ENCODE data around the gene ZNF22.

ZNF22 gene

DNA sequence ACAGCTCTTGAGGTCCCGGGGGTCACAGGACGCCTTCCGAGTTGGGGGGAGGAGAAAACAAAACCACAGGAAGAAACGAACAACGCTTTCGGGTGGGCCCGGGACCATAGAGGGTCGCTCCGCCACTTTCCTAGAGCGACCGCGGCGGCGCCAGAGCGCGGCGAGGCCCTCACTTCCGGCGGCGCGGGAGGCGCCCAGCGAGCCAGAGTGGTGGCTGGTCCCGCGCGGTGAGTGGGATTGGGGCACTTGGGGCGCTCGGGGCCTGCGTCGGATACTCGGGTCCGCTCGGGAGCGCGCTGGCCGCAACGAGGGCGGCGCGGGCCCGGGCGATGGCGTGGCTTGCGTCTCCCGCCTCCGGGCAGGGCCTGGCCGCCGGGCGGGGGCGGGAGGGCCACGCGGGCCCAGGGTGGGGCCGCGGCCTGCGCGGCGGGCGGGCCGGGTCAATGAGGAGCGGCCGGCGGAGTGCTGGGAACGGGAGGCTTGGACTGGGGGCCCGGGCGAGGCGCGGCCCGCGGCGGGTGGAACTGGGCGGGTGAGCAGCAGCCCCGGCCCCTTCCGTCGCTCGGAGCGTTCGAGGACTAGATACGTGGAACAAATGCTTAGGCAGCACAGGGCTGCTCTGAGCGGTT lies at the start of gene ZNF22:
Gene ZNF22 (plus strand): TSS at position 172 of the 629 bp plus-strand sequence. CDS start 2,446 bp downstream, outside the sequence.
- peak; percentile 84 for DNase-seq

DNA sequence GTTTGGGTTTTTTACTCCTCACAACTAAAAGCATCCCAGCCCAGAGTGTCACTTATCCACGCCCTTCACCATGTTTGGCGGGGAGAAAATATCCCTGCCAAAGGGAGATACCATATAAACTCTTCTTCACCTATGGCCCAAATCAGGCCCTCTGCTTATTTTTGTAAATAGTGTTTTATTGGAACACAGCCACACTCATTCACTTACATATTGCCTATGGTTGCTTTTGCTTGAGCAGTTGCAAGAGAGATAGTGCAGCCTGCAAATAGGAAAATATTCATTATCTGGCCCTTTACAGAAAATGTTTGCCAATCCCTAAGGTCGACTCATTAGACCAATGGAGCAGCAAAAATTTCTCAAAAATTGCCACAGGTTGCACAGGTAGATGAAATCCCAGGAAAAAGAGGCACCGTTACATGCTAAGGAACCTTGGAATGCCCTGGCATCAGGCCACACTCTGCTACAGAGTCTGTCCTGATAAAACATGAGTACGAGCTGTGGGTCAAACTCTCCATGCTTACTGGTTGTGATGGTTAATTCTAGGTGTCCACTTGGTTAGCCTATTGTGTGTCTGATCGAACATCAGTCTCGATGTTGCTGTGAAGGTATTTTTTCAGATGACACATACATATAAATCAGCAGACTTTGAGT lies 49.0 kb upstream of the ZNF22 start:
- no peak for DNase-seq

DNA sequence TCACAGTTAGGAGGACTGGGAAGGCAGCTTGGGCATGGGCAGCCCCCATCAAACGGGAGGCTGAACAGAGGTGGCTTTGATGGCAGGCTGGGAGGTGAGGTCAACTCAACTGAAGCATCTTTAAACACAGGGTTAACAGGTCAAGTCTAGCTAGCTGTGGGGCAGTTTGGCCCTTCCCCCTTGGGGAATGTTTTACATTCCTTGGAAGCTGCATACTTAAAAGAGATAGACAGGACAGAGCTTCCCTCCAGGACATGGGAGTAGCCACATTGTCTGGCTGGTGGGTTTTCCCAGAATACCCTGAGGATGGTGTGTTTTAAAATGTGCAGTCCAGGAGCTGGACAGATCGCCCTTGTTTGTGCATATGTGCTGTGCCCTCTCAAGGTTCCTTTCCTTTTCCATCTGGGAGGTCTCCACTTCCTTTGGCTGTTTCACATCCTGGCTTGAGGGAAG lies 47.9 kb upstream of the ZNF22 start:
- peak; percentile 14 for DNase-seq

DNA sequence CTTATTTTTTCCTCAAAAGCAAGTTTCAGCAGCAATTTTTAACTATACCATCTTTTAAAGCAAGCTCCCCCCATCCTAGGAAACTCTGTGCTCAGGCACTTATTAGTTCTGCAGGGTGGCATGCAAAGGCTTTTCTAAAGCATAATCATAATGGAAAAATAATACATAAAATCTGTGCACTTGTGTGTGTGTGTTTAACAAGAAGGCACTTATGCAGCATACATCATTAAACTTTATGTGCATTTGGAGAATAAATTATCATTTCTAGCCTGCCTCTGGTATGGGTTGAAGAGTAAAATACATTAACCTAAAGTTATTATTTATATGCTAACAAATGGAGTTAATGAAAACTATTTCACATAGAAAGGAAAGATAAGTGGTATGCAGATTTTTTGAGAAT lies 46.7 kb upstream of the ZNF22 start:
- no peak for DNase-seq

DNA sequence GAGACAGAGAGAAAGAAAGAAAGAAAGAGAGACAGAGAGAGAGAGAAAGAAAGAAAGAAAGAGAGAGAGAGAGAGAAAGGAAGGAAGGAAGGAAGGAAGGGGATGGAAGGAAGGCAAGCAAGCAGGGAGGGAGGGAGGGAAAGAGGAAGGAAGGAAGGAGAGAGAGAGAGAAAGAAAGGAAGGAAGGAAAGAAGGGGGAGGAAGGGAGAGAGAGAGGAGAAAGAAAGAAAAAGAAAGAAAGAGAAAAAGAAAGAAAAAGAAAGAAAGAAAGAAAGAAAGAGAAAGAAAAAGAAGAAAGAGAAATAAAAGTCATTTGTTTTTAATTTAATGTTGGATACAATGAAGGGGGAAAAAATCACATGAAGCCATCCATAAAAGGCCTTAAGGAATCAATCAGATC lies 45.8 kb upstream of the ZNF22 start:
- no peak for DNase-seq

DNA sequence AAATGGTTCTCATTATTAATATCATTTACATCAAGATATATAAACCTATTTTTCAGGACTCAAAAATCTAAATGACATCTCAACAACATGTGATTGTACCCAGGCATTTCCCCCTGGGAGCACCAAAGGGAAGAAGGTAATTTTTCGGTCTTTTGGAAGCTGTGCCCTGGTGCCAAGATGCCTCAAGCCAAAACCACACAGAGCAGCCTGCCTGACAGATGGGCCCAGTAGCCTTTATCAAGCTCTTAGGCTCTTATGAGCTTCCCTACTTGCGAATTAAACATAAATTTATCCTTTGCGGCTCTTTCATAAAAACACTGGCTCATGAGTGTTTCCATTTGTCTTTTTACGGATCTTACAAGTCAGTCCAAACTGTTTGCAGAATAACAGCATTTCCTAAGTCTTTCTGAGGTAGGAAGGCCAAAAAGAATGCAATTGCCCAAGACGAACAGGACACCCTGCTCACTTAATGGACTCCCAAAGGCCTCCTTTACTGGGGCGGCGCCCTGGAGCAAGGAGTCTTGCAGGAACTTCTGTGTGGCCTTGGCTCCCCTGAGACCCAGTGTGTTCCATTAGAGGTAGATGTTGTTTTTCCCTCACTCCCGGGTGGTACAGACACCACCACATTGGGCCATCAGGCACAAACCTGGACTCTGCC lies 45.2 kb upstream of the ZNF22 start:
- DNase-seq, result no peak

DNA sequence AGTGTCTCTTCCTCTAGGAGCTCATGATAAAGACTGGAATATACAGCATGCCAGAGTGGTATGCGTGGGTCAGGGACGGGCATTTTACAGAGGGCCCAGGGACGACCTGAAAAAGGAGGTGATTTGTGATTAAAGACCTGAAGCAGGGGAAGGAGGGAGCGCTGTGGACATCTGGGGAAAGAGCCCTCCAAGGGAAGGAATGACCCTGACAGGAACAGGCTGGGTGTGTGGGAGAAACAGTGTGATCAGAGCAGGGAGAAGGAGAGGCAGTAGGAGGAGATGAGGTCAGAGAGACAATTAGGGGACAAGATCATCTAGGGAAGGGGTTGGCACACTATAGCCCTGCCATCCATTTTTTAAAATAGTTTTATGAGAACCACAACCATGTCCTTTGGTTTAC lies 44.5 kb upstream of the ZNF22 start:
- no peak for DNase-seq

DNA sequence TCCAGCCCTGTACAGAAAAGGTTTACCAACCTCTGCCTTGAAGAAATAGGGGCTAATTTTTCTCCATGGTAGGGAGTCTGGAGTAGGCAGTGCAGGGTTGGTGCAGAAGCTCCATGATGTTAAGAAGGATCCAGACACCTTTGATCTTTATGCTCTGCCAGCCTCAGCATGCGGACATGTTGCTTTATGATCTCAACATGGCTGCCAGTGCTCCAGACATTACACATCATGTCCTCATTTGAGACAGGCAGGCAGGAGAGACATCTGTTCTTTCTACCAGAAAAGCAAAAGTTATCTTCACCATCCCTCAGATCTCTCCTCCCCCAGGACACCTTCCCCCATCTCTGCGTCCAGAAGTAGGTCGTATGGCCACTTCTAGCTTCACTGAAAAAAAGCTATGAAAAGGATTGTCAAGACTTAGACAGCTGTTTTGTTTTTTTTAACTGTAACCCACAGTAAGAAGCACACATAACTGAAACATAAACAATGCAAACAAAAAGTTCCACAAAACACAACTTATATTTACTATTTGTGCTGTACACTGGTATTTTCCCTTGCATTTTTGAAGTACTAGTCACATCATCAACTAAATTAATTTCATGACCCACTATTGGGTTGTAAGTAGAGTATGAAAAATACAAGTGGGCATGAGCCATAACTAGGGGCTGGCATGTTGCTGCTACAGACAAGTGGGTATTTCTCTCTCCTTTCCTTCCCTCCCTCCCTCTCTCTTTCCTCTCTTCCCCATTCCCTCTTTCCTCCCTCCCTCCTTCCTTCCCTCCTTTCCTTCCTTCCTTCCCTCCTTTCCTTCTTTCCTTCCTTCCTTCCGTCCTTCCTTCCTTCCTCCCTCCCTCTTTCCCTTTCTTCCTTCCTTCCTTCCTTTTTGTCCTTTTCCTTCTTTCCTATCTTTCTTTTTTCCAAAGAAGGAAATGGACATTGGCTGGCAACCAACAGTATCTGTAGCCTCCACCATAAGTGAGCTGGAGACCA lies 43.7 kb upstream of the ZNF22 start:
- DNase-seq, result no peak

DNA sequence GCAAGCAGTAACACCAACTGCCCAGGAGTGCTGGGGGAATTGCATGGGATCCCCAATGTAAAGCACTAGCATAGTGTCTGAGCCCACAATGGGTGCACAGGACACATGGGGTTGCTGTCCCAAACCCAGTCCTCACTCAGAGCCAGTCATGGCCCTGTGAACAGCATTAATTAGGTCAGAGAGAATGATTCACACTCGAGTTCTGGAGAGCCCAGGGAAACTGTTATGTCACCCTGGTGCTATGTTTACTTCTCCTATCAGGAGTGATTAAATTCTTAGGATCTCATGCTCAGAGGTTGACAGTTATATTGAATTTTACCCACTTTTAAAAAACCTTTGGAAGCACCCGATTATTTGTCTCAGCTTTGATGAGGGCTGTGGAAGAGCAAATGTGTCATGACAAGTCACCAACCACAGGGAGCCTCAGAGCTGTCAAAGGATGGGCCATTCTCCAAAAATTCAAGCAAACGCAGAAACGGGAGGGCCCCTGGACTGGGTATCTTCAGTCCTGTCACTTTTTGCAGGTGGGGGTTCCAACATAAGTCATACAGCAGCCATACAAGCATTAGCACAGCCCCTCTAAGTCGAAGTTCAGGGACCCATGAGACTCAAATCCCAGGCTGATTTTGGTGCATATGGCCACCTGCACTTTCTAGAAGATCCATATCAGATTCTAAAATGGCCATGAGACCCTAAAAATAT lies 42.4 kb upstream of the ZNF22 start:
- peak; percentile 65 for DNase-seq

DNA sequence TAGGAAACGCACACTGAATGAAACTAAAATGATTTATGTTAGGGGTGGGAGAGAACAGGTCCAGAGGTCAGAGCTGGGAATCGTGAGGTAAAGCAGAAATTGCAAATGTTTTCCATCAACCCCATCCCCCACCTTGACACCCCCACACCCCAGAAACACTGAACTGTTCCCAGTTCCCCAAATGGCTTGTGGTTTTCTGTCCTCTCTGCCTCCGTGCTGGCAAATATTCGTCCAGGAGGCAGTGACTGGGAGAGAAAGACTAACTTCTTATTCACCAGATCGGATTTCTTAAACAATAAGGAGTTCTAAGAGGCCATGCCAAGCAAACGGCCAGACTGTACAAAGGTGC lies 41.9 kb upstream of the ZNF22 start:
- no peak for DNase-seq

DNA sequence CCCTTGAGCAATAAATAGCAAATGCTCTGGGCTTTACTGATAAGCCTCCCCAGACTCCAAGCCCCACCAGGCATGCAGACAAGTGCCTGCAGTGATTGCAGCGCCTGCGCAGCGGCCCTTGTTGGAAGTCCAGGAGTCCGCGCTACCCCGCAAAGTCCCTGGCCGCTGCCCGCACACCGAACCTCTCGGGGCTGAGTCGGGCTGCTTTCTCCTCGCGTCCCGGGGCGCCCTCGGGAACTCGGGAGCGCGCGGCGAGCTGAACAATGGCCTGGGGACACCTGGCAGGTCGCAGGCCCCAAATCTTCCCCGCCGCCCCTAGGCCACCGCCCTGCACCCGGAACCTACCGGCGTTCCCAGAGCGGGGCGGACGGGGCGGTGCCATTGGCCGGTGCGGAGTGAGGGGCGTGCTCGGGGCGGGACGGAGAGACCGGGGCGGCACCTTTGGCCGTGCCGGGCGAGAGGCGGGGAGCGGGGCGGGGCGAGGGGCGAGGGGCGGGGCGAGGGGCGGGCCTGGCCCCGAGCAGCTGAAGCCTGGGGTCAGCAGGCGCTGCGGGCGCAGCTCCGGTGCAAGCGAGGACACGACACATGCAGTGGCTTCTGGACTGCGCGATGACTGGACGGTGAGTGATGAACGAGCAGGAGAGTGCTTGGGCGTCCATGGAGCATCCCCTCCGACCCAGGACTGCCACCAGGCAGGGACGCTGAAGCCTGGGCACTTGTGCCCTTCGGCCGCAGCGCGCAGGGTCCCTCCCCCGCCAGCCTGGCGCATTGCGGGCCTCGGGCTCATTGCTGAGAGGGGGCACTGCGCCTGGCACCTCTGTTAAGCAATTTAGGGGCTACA lies 41.3 kb upstream of the ZNF22 start, which contains the start of gene RASSF4:
Gene RASSF4 (plus strand): TSS at position 556 of the 841 bp plus-strand sequence. CDS start 10,401 bp downstream, outside the sequence.
- DNase-seq, result peak; percentile 81

DNA sequence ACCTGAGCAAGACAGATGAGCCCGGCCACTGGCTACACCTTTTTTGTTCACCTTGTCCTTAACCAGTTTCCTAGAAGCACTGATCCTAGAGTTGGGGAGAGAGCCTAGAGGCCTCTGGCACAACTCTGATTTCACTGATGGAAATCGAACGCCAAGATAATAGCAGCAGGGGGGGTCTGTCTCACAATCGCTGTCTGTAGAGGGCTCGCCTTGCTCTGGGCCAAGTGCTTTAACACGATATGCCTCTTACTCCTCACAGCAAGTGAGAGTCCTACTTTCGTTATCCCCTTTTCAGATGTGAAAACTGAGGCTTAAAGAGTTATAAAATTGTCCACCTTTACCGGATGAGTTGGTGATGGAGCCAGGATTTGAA lies 40.6 kb upstream of the ZNF22 start:
- DNase-seq, result no peak

DNA sequence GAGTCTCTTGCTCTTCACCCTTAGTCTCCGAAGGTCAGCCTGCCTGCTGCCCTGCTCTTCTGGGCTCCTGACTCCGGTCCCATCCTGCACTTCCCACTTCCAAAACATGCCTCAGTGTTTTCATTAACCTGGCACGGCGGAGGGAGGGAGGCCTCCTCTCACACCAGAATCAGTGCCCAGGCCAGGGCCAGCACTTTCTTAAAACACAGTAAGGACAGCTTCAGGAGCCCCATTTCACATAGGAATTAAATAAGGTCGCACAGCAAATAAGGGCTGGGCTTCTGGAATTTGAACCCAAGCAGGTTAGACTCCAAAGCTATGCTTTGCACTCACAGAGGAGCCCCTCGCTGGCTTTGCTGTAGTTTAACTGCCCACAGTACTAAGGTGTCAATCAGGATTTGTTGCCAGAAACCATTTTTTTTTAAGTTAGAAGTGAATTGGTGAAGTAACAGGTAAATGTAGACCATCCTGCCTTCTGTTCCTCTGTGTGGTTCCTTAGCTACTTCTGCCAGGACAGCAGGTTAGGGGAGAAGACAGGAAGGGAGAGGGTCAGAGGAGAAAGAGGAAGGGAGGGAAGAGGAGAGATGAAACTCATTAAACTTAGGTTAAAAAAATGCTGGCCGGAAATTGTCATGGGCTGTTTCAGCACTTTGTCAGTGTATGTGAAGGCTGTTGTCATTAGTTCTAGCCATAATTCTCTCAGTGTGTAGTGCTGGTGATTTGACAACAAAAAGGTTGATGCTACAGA lies 40.1 kb upstream of the ZNF22 start:
- no peak for DNase-seq

DNA sequence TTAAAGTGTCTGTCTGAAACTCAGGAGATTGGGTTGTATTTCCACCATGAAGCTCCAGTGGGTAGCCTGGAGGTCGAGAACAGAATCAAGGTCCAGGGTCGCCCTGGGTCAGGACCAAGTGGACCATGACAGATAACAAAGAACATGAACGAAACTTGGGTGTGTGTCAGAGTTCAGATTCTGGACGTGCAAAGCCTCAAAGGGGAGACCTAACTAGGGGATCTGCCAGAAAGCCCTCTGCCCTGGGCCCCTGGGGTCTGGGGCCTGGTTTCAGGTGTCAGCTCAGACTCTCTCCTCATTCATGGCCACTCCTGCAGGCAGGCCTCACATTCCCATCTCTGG lies 39.5 kb upstream of the ZNF22 start:
- no peak for DNase-seq

DNA sequence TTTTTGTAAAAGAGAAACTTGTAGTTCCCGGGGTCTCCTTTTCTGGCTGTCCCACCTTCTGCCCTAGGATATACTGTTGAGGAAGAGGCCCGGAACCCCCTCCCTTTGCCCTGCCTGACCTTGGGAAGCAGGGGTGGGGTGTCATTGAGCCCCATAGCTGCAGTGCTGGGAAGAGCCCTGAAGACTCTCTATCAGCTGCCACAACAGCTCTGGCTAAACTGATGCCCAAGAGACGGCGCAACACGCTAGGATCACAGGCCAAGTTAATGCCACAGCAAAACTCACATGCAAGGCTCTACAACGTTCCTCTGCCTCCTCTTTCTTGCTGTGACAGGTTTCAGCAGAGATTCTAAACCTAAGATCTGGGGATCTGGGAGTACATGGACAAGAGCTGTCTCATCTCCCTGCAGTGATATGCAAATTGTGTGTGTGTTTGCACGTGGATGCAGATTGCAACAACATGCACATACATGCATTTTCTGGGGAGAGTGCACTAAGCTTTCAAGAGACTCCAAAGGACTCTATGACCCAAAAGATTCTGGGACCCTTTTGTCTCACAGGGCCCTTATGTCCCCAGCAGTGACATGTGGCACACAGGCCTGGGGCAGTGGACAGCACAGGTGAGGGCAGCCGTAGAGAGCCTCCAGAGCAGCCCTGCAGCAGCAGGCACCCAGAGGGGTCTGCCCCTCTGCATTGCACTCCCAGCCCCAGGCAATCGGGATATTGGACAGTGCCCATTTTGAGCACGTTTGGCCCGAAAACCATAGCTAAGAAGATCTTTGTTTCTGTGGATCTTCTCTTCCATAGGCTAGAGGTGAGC lies 38.6 kb upstream of the ZNF22 start:
- no peak for DNase-seq

DNA sequence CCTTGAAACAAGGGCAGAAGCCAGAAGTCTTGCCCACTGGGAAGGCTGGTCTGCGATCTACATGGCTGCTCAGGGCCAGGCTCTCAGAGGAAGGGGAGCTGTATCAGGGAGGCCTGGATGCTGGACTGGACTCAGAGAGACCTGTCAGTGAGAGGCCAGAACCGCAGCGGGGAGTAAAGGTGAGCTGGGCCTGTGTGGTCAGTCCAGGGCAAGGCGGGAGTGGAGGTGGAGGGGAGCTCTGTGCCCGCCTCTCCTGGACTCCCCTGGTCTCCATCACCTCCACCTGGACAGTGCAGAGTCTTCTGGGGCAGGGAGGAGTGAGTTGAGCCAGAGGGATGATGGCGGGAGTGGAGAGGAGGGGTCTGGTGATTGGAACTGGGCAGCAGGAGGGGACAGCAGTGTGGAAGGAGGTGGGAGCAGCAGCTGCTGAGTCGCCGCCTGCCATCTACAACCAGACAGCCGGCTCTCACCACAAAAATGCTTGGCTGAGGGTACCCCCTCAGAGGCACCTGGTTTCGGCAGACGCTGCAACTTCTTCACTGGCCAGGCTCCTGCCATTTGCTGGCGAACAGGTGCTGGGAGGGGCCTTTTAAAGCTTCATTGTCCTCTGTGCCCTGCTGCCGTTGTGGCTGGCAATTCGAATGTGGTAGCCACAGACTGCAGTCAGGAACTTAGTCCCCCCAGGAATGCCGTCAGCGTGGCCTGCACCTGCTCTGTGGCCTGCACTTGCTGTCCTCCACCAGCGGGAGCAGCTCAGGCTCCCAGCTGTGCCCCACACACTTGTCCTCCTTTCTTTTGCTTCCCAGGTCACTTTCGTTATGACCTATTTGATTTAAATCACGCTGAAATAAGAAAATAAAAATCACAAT lies 37.6 kb upstream of the ZNF22 start:
- DNase-seq, result no peak

DNA sequence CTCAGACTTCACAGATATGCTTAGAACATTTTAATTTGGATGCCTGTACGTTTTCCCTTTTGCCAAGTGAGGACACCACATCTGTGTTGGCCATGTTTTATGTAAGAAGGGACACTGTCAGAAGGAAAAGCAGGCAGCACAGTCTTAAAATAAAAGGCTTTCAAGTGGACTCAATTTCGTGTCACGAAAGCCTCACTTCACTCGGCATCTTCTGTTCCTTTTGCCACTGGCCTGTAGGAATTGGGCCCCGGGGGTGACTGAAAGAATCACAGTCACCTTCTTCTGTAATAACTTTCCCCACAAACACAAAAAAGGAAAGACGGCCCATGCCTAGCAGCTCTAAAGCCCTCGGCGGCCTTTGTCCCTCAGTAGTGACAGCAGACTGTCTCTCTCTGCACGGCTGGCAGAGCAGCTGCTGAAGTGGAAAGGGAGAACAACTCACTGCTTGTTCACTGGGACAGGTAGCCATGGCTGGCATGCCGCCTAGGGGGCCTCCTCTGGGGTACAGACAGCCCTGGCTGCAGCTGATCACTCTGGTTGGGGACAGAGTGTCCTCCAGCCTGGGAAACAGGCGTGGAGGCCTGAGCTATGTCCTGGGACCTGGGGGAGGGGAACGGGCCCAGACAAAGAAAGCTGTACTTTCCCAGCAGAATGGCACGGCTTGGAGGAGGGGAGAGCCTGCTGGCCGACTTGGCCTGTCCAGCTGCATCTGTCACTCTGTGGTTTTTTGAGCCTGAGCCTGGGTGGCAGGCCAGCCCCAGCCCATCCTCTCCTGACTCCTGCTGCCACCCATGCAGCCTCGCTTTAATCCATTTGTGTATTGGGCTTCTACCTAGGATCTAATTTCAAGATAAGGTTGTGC lies 36.7 kb upstream of the ZNF22 start:
- no peak for DNase-seq

DNA sequence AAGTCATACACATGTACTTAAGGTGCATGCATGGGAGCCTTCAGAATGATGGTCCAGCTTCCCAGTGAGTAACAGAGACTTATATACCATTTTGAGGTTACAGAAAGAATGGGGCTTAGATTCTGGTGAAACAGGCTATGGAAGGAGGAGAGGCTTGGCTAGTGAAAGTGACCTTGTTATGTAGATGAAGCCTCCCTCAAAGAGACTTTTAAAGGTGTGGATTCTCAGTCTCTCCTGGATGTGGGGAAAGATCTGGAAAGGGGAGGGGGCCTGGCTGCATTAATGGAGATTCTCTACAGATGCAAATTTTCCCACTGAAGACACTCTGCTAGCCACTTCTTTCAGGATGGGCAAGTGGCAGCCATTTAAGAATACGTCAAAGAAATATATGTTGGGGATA lies 35.6 kb upstream of the ZNF22 start:
- no peak for DNase-seq
